Neural cell (in vitro differentiated cells): ENCODE measurements around the gene DLG2. TPM values are rescaled to one million over a fixed set of nuclear protein-coding genes. Genes with fewer than 3 reads are reported as not detected.

ENCODE experiments used
- H2AFZ ChIP-seq: fragments of 200-600, 300-800 bp; sonication (generic), shearing (Covaris generic); 2 replicates; pipeline ENCODE4 v1.6.0; 2014; ENCODE audit warnings: low read depth, mild to moderate bottlenecking, antibody characterized with exemption, low read length, moderate library complexity
- H3F3A ChIP-seq: fragments of 200-600 bp; shearing (Covaris generic); 2 replicates; pipeline ENCODE4 v1.6.1; 2016; ENCODE audit warnings: mild to moderate bottlenecking, moderate library complexity, mixed read lengths, antibody characterized with exemption, low read length; ENCODE audit not compliant: insufficient read depth, poor library complexity, severe bottlenecking
- H3K27ac ChIP-seq: fragments of 200-600, 300-800 bp; sonication (generic), shearing (Covaris generic); 2 replicates; pipeline ENCODE4 v1.5.1; 2014; ENCODE audit warnings: mild to moderate bottlenecking, low read length, moderate library complexity
- H3K27me3 ChIP-seq: fragments of 300-800, 200-600 bp; sonication (generic), shearing (Covaris generic); 2 replicates; pipeline ENCODE4 v1.6.0; 2014; ENCODE audit warnings: mild to moderate bottlenecking, low read depth, low read length, moderate library complexity; ENCODE audit not compliant: insufficient read depth
- H3K36me3 ChIP-seq: fragments of 300-800, 200-600 bp; sonication (generic), shearing (Covaris generic); 2 replicates; pipeline ENCODE4 v1.5.1; 2014; ENCODE audit warnings: mild to moderate bottlenecking, antibody characterized with exemption, low read length, moderate library complexity; ENCODE audit not compliant: insufficient read depth
- H3K4me2 ChIP-seq: fragments of 300-800, 200-600 bp; sonication (generic), shearing (Covaris generic); 2 replicates; pipeline ENCODE4 v1.6.0; 2014; ENCODE audit warnings: mild to moderate bottlenecking, low read length
- H3K4me3 ChIP-seq: fragments of 300-800, 200-600 bp; sonication (generic), shearing (Covaris generic); 2 replicates; pipeline ENCODE4 v1.5.1; 2014; ENCODE audit warnings: mild to moderate bottlenecking, low read length, moderate library complexity
- H3K79me2 ChIP-seq: fragments of 200-600 bp; shearing (Covaris generic); replicated peaks from 2 replicates; pipeline ENCODE4 v1.6.0; 2014; ENCODE audit warnings: mild to moderate bottlenecking, low read length, moderate library complexity; ENCODE audit not compliant: insufficient read depth
- H3K9ac ChIP-seq: fragments of 300-800, 200-600 bp; sonication (generic), shearing (Covaris generic); 2 replicates; pipeline ENCODE4 v1.6.1; 2016; ENCODE audit warnings: mild to moderate bottlenecking, low read length, mixed read lengths
- H3K9me2 ChIP-seq: fragments of 200-600 bp; shearing (Covaris generic); 2 replicates; pipeline ENCODE4 v1.6.1; 2016; ENCODE audit warnings: mild to moderate bottlenecking, low read length, mixed read lengths; ENCODE audit not compliant: insufficient read depth
- H3K9me3 ChIP-seq: fragments of 200-600, 300-800 bp; sonication (generic), shearing (Covaris generic); 2 replicates; pipeline ENCODE4 v1.6.1; 2016; ENCODE audit warnings: mild to moderate bottlenecking, mixed run types, low read length, moderate library complexity, mixed read lengths
- H4K20me1 ChIP-seq: fragments of 200-600 bp; shearing (Covaris generic); 2 replicates; pipeline ENCODE4 v1.6.1; 2016; ENCODE audit warnings: mild to moderate bottlenecking, mixed run types; ENCODE audit not compliant: insufficient read depth
- CTCF ChIP-seq: fragments of 450-650 bp; IDR thresholded peaks from 2 replicates; pipeline ENCODE4 v1.5.1; 2014; ENCODE audit warnings: antibody characterized with exemption, mild to moderate bottlenecking, moderate library complexity; ENCODE audit not compliant: poor library complexity, severe bottlenecking
- EP300 ChIP-seq: fragments of 450-650 bp; conservative IDR thresholded peaks from 2 replicates; pipeline ENCODE4 v1.6.1; 2014; ENCODE audit warnings: antibody characterized with exemption, mild to moderate bottlenecking, moderate library complexity; ENCODE audit not compliant: poor library complexity, severe bottlenecking
- EZH2 ChIP-seq: fragments of 200-600, 300-800 bp; shearing (Covaris generic), sonication (generic); IDR thresholded peaks from 2 replicates; pipeline ENCODE4 v1.6.1; 2014; ENCODE audit warnings: antibody characterized with exemption, low read length, borderline replicate concordance, mild to moderate bottlenecking; ENCODE audit not compliant: insufficient read depth, poor library complexity, severe bottlenecking
- MXI1 ChIP-seq: fragments of 450-650 bp; conservative IDR thresholded peaks from 2 replicates; pipeline ENCODE4 v1.6.1; 2014; ENCODE audit warnings: antibody characterized with exemption, mild to moderate bottlenecking; ENCODE audit not compliant: poor library complexity, severe bottlenecking
- POLR2AphosphoS5 ChIP-seq: IDR thresholded peaks from 2 replicates; pipeline ENCODE4 v1.6.1; 2012
- RAD21 ChIP-seq: fragments of 450-650 bp; conservative IDR thresholded peaks from 2 replicates; pipeline ENCODE4 v1.6.1; 2014; ENCODE audit warnings: antibody characterized with exemption, mild to moderate bottlenecking, moderate library complexity
- SMC3 ChIP-seq: fragments of 450-650 bp; conservative IDR thresholded peaks from 2 replicates; pipeline ENCODE4 v1.6.1; 2014; ENCODE audit warnings: antibody characterized with exemption, mild to moderate bottlenecking, moderate library complexity; ENCODE audit not compliant: poor library complexity
- TAF1 ChIP-seq: IDR thresholded peaks from 2 replicates; pipeline ENCODE4 v1.6.1; 2012; ENCODE audit warnings: low read depth
- polyA plus RNA-seq: library from polyadenylated mRNA; depleted of rRNA; stranded (reverse); fragments of >200 nt; gene quantifications from 2 replicates; pipeline ENCODE4 v1.2.3, GENCODE V29; 2014
- TF ChIP-seq, protein P1 (sequence below): IDR thresholded peaks from 2 replicates; pipeline ENCODE4 v1.6.1; 2012; ENCODE audit warnings: borderline replicate concordance

DLG2 gene
- polyA plus RNA-seq, 1 donor from 2014 or later: 179 TPM

GRCh38 chr11:83823461-83824025, 1803.6 kb downstream of the DLG2 start:
- Histone ChIP-seq H3K4me3 (no peak overlapping the region), H3K79me2 (no peaks in the 10 kb centered on the region), H3K36me3 (no peaks in the 10 kb centered on the region), H3K4me2 (no peak overlapping the region), H3K27me3 (no peaks in the 10 kb centered on the region), H3K9me3 (no peaks in the 10 kb centered on the region), H3K27ac (no peak overlapping the region), H4K20me1 (no peaks in the 10 kb centered on the region), H3K9me2 (no peaks in the 10 kb centered on the region), H3F3A (no peaks in the 10 kb centered on the region), H2AFZ (no peak overlapping the region), H3K9ac (no peak overlapping the region)
- TF ChIP-seq EZH2: no peak
- no peak for TF ChIP-seq POLR2AphosphoS5
- no peak for TF ChIP-seq RAD21
- TF ChIP-seq CTCF: no peak
- TF ChIP-seq TAF1: no peak
- TF ChIP-seq SMC3: no peak
- TF ChIP-seq EP300: no peak
- TF ChIP-seq, protein P1, sequence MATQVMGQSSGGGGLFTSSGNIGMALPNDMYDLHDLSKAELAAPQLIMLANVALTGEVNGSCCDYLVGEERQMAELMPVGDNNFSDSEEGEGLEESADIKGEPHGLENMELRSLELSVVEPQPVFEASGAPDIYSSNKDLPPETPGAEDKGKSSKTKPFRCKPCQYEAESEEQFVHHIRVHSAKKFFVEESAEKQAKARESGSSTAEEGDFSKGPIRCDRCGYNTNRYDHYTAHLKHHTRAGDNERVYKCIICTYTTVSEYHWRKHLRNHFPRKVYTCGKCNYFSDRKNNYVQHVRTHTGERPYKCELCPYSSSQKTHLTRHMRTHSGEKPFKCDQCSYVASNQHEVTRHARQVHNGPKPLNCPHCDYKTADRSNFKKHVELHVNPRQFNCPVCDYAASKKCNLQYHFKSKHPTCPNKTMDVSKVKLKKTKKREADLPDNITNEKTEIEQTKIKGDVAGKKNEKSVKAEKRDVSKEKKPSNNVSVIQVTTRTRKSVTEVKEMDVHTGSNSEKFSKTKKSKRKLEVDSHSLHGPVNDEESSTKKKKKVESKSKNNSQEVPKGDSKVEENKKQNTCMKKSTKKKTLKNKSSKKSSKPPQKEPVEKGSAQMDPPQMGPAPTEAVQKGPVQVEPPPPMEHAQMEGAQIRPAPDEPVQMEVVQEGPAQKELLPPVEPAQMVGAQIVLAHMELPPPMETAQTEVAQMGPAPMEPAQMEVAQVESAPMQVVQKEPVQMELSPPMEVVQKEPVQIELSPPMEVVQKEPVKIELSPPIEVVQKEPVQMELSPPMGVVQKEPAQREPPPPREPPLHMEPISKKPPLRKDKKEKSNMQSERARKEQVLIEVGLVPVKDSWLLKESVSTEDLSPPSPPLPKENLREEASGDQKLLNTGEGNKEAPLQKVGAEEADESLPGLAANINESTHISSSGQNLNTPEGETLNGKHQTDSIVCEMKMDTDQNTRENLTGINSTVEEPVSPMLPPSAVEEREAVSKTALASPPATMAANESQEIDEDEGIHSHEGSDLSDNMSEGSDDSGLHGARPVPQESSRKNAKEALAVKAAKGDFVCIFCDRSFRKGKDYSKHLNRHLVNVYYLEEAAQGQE: no peak
- no peak for TF ChIP-seq MXI1

DNA sequence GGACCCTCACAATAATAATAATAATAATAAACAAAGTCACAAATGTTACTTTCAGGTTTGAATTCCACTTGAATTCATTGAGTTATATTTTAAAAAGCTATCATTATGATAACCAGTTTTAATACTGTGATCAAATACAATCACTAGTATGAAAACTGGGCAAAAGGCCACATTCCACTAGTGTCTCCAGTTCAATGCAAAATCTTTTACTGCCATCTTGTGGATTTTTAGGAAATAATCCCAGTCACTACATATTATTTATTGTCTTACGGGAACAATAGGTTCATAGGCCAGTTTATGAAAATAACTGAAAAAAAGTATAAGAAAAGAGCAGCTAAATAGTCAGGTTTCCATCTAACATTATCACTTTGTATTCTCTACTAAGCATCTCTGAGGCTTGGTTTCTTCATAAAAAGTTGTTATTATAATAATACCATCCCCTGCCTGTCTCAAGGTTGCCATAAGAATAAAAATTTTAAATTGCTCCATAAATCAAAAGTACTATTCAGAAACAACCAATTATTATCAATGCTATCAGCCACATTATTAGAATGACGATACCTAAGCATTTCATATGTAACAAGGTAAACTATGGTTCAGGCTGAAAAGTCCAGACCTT, 1807.1 kb downstream of the DLG2 start:
- Histone ChIP-seq H3K9me3 (no peaks in the 10 kb centered on the region), H3K9me2 (no peaks in the 10 kb centered on the region), H3K79me2 (no peaks in the 10 kb centered on the region), H3K27me3 (no peaks in the 10 kb centered on the region), H3K36me3 (no peaks in the 10 kb centered on the region), H3F3A (no peaks in the 10 kb centered on the region), H3K9ac (peak overlapping the region; percentile 30), H3K4me2 (no peak overlapping the region), H3K4me3 (no peak overlapping the region), H3K27ac (peak overlapping the region; percentile 1), H2AFZ (peak overlapping the region; percentile 5), H4K20me1 (no peaks in the 10 kb centered on the region)
- TF ChIP-seq, protein P1: no peak
- TF ChIP-seq RAD21 (peak; percentile 97), EP300 (no peak), TAF1 (no peak), CTCF (peak; percentile 92), POLR2AphosphoS5 (no peak), MXI1 (no peak), SMC3 (peak; percentile 92), EZH2 (no peak)
